Hepatocyte (in vitro differentiated cells): ENCODE measurements around the gene DVL2.

Source experiments
- EZH2 ChIP-seq: fragments of 200-600 bp; sonication (generic); IDR thresholded peaks from 2 replicates; pipeline ENCODE4 v1.6.1; 2016; ENCODE audit warnings: antibody characterized with exemption, mild to moderate bottlenecking, borderline replicate concordance
- EZH2phosphoT487 ChIP-seq: fragments of 200-600 bp; sonication (generic); IDR thresholded peaks from one replicate; pipeline ENCODE4 v1.6.1; 2018; ENCODE audit warnings: antibody characterized with exemption, mild to moderate bottlenecking, low read depth, moderate library complexity; ENCODE audit not compliant: unreplicated experiment, severe bottlenecking
- TF ChIP-seq, protein P1 (sequence below): fragments of 200-600 bp; sonication (generic); IDR thresholded peaks from 2 replicates; pipeline ENCODE4 v1.5.1; 2016; ENCODE audit warnings: antibody characterized with exemption, mild to moderate bottlenecking; ENCODE audit not compliant: poor library complexity

DNA sequence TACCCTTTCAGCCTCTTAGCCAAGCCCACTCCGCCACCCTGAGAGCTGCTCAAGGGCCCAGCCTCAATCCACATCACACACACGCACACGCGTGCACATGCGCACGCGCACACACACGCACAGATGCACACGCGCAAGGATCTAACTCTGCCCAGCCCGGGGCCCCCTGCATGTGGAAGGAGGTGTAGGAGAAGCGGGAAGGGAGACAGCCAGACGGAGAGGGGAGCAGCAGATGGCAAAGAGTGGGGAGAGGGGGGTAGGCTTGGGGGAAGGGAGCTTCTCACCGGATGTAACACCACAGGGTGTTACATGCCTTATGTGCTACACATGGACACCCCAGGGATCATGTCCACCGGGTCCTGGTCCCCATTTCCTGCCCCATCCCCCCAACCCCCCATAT is 30.0 kb downstream of the DVL2 start:
- TF ChIP-seq, protein P1, sequence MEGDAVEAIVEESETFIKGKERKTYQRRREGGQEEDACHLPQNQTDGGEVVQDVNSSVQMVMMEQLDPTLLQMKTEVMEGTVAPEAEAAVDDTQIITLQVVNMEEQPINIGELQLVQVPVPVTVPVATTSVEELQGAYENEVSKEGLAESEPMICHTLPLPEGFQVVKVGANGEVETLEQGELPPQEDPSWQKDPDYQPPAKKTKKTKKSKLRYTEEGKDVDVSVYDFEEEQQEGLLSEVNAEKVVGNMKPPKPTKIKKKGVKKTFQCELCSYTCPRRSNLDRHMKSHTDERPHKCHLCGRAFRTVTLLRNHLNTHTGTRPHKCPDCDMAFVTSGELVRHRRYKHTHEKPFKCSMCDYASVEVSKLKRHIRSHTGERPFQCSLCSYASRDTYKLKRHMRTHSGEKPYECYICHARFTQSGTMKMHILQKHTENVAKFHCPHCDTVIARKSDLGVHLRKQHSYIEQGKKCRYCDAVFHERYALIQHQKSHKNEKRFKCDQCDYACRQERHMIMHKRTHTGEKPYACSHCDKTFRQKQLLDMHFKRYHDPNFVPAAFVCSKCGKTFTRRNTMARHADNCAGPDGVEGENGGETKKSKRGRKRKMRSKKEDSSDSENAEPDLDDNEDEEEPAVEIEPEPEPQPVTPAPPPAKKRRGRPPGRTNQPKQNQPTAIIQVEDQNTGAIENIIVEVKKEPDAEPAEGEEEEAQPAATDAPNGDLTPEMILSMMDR: no peak
- no peak for TF ChIP-seq EZH2
- TF ChIP-seq EZH2phosphoT487: no peak
